HG02623 (cell line): ENCODE results near the gene WDFY4.

ENCODE experiments used
- ATAC-seq: cut with Tn5 transposase; IDR thresholded peaks from one replicate; pipeline ENCODE4 v1.9.1; 2021; ENCODE audit warnings: moderate library complexity; ENCODE audit not compliant: unreplicated experiment

Gene WDFY4

GRCh38 chr10:48690791-48691660 lies 6.4 kb downstream of the WDFY4 start:
- no peak for ATAC-seq

GRCh38 chr10:48691812-48692528 lies 7.3 kb downstream of the WDFY4 start:
- ATAC-seq: no peak

- ATAC-seq: no peak
These were observed 8.1 kb downstream of the WDFY4 start for GRCh38 chr10:48692748-48693147.

GRCh38 chr10:48693206-48693605 lies 8.5 kb downstream of the WDFY4 start:
- ATAC-seq: no peak

- no peak for ATAC-seq
These were observed 9.8 kb downstream of the WDFY4 start for GRCh38 chr10:48694371-48695030.

- no peak for ATAC-seq
These were observed 11.2 kb downstream of the WDFY4 start for GRCh38 chr10:48695636-48696534.

GRCh38 chr10:48696535-48696873 lies 11.8 kb downstream of the WDFY4 start:
- ATAC-seq: no peak

- no peak for ATAC-seq
These were observed 12.4 kb downstream of the WDFY4 start for GRCh38 chr10:48697091-48697490.

- no peak for ATAC-seq
These were observed 13.4 kb downstream of the WDFY4 start for GRCh38 chr10:48697821-48698764.

GRCh38 chr10:48699011-48699627 lies 14.4 kb downstream of the WDFY4 start:
- no peak for ATAC-seq

GRCh38 chr10:48700071-48700470 lies 15.4 kb downstream of the WDFY4 start:
- no peak for ATAC-seq

GRCh38 chr10:48700493-48700892 lies 15.8 kb downstream of the WDFY4 start:
- ATAC-seq: no peak

- no peak for ATAC-seq
These were observed 16.6 kb downstream of the WDFY4 start for GRCh38 chr10:48701139-48701901.

GRCh38 chr10:48701941-48702340 lies 17.3 kb downstream of the WDFY4 start:
- no peak for ATAC-seq

GRCh38 chr10:48703531-48704122 lies 19.0 kb downstream of the WDFY4 start:
- ATAC-seq: no peak

- no peak for ATAC-seq
These were observed 19.5 kb downstream of the WDFY4 start for GRCh38 chr10:48704156-48704555.

GRCh38 chr10:48705401-48705938 lies 20.8 kb downstream of the WDFY4 start:
- no peak for ATAC-seq

- no peak for ATAC-seq
These were observed 22.8 kb downstream of the WDFY4 start for GRCh38 chr10:48707472-48707871.
